Naive B cell (primary cell): ENCODE results near the gene OR2B2. TPM values are rescaled to one million over a fixed set of nuclear protein-coding genes. Genes with fewer than 3 reads are reported as not detected.
"Not testable (repeated sequence)": the region's sequence is repeated elsewhere in the genome, so short reads cannot be mapped to it uniquely, and the experiment has no call there.

Source experiments
- ATAC-seq, 2 donors: fragments of 150-1000 bp; cut with Tn5 transposase; 2 replicates each; pipeline ENCODE4 v1.10.0; 2021; ENCODE audit warnings: low read depth in 2 of 2, mild to moderate bottlenecking in 2 of 2, moderate library complexity in 2 of 2
- DNase-seq: peaks from one replicate; pipeline ENCODE4 v3.0.0; 2022
- H3K27ac Mint-ChIP-seq, 6 donors: one replicate each; pipeline ENCODE4 v1.8.0; 2020 to 2022; ENCODE audit warnings: mild to moderate bottlenecking in 6 of 6, mixed read lengths in 6 of 6, moderate library complexity in 5 of 6, inconsistent platforms in 2 of 6
- H3K27me3 Mint-ChIP-seq, 3 donors: one replicate each; pipeline ENCODE4 v1.8.0; 2021 to 2022; ENCODE audit warnings: mixed read lengths in 3 of 3, mild to moderate bottlenecking in 1 of 3
- H3K36me3 Mint-ChIP-seq, 2 donors: one replicate each; pipeline ENCODE4 v1.8.0; 2020 to 2022; ENCODE audit warnings: mixed read lengths in 2 of 2, inconsistent platforms in 1 of 2, mild to moderate bottlenecking in 1 of 2
- H3K4me1 Mint-ChIP-seq, 3 donors: one replicate each; pipeline ENCODE4 v1.8.0; 2020 to 2022; ENCODE audit warnings: mixed read lengths in 3 of 3, inconsistent platforms in 1 of 3, mild to moderate bottlenecking in 1 of 3, moderate library complexity in 1 of 3
- H3K4me3 Mint-ChIP-seq, 8 donors: one replicate each; pipeline ENCODE4 v1.8.0; 2020 to 2022; ENCODE audit warnings: mild to moderate bottlenecking in 8 of 8, mixed read lengths in 8 of 8, moderate library complexity in 8 of 8, inconsistent platforms in 2 of 8
- H3K9me3 Mint-ChIP-seq, 7 donors: one replicate each; pipeline ENCODE4 v1.8.0; 2020 to 2022; ENCODE audit warnings: mixed read lengths in 7 of 7, mild to moderate bottlenecking in 5 of 7, inconsistent platforms in 2 of 7, moderate library complexity in 1 of 7
- polyA plus RNA-seq, 6 donors: library from polyadenylated mRNA; unstranded; fragments of 300-500 nt; fragmentation: Illumina TruSeq; gene quantifications; one replicate each; pipeline ENCODE4 v1.2.3, GENCODE V29; 2021; ENCODE audit warnings: low read depth in 6 of 6

OR2B2 gene
- polyA plus RNA-seq, 6 donors from 2014 or later = not detected

- Mint-ChIP-seq H3K4me3 (peak overlapping the region; percentile 76 to 96 (median 92)), H3K4me1 (peaks cover 9 to 12% (median 11%) of the 10 kb centered on the region in 3 donors), H3K36me3 (no peaks in the 10 kb centered on the region), H3K27ac (peak overlapping the region; percentile 83 to 100 (median 99)), H3K27me3 (peaks cover 0 to 3% (median 0%) of the 10 kb centered on the region in 3 donors), H3K9me3 (peaks cover 0 to 7% (median 0%) of the 10 kb centered on the region in 7 donors)
- DNase-seq = peak; percentile 88
- ATAC-seq = peak; percentile 82 to 85
Measured at GRCh38 chr6:27902335-27903314, 9.6 kb downstream of the OR2B2 start.

- H3K4me1 Mint-ChIP-seq = peaks cover 9 to 12% (median 11%) of the 10 kb centered on the region in 3 donors
- peaks cover 0 to 3% (median 0%) of the 10 kb centered on the region in 3 donors for H3K27me3 Mint-ChIP-seq
- peak overlapping the region in 5 of 8 donors; percentile 45 to 96 (median 91) for H3K4me3 Mint-ChIP-seq
- DNase-seq = no peak
- peaks cover 0 to 7% (median 0%) of the 10 kb centered on the region in 7 donors for H3K9me3 Mint-ChIP-seq
- no peak for ATAC-seq
- H3K27ac Mint-ChIP-seq = peak overlapping the region in 4 of 6 donors; percentile 40 to 99 (median 70)
- no peaks in the 10 kb centered on the region for H3K36me3 Mint-ChIP-seq
Measured at GRCh38 chr6:27901801-27902200, 10.4 kb downstream of the OR2B2 start.

DNA sequence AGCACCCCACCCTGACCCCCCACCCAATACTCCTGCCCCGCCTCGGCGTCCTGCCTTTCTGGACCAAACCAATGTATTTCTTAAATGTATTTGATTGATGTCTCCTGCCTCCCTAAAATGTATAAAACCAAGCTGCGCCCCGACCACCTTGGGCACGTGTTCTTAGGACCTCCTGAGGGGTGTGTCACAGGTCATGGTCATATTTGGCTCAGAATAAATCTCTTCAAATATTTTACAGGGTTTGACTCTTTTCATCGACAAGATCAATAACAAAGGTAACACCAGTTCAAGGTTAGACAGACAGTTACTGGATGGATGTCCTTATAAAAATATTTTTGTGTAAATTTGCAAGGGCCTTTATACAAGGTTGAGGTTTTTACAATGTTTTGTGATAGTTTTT, 12.0 kb downstream of the OR2B2 start:
- DNase-seq, H3K36me3 Mint-ChIP-seq, H3K27ac Mint-ChIP-seq, ATAC-seq, H3K9me3 Mint-ChIP-seq, H3K27me3 Mint-ChIP-seq: not testable (repeated sequence)
- peak overlapping the region in 1 of 8 donors; percentile 53 for H3K4me3 Mint-ChIP-seq
- peaks cover 9 to 12% (median 11%) of the 10 kb centered on the region in 3 donors for H3K4me1 Mint-ChIP-seq

DNA sequence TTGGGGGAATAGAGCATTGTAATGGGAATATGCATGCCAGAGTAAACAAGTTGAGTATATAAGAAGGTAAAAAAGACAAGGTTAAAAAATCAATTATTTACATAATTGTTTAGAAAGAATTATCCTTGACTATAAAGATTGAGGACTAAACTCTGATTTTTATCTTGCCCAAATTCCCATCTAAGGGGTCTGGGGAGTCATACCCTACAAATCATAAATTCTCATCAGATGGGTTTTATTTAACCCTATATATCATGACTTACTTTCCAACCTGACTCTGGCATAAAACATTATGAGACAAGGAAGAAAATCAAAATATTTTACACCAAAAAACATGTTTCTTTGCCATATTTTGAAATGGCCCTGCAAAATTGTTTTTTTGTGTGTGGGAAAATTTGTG, 12.7 kb downstream of the OR2B2 start:
- DNase-seq = no peak
- Mint-ChIP-seq H3K9me3 (peaks cover 0 to 7% (median 0%) of the 10 kb centered on the region in 7 donors), H3K27me3 (peaks cover 0 to 3% (median 0%) of the 10 kb centered on the region in 3 donors), H3K4me3 (peak overlapping the region in 1 of 8 donors; percentile 53), H3K27ac (no peak overlapping the region), H3K4me1 (peaks cover 9 to 12% (median 11%) of the 10 kb centered on the region in 3 donors), H3K36me3 (no peaks in the 10 kb centered on the region)
- no peak for ATAC-seq

DNA sequence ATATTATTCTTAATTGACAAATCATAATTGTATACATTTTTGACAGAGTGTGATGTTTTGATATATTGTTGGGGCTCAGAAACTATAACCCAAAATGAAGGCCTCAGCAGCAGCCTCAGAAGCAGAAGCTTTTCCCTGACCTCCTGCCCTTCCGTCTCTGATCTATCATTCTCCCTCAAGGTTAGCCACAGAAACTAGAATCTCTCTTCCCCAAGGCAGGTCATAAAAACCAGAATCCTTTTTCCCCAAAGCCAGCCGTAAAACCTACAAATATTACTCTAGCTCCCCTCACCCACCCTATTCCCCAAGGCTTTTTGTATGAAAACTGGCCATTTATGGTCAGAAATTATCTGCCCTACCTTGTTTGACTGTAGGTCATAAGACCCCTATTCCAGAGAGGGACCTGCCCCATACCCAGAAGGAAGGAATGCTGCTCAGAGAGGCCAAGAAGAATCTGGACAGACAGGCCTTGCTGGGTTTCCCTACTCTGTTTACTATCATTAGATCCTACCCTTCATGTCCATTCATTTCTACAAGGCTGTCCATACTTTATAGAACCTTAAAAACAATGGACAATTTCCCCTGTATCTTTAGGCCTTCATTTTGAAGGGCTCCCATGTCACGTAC, 14.5 kb downstream of the OR2B2 start:
- Mint-ChIP-seq H3K27me3 (peaks cover 0 to 2% (median 0%) of the 10 kb centered on the region in 3 donors), H3K27ac (peak overlapping the region in 2 of 6 donors; percentile 38 to 82), H3K4me1 (peaks cover 11 to 17% (median 14%) of the 10 kb centered on the region in 3 donors), H3K36me3 (no peaks in the 10 kb centered on the region), H3K9me3 (peaks cover 0 to 12% (median 3%) of the 10 kb centered on the region in 7 donors), H3K4me3 (peak overlapping the region in 1 of 8 donors; percentile 44)
- ATAC-seq (no peak), DNase-seq (no peak)

DNA sequence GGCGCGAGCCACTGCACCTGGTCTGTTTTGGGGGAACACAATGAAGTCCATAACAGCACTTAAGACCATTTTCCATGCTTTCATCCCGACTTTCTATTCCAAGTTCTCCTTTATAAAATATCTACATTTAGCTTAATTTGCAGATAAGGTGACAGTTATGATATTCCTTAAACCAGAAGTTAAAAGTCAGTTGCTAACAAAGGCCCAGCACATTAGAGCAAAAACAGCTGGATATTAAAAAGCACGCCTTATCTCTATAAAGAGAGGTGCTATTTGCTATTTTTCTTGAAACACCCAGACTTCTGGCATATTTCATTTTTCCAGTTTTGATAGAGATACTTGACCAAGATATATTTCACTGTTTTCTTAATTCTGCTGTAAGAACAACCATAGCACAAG, 15.8 kb downstream of the OR2B2 start:
- peaks cover 0 to 2% of the 10 kb centered on the region in 2 donors for H3K36me3 Mint-ChIP-seq
- DNase-seq (no peak), ATAC-seq (no peak)
- no peak overlapping the region for H3K27ac Mint-ChIP-seq
- no peaks in the 10 kb centered on the region for H3K27me3 Mint-ChIP-seq
- H3K9me3 Mint-ChIP-seq = peaks cover 0 to 17% (median 8%) of the 10 kb centered on the region in 7 donors
- peak overlapping the region in 4 of 8 donors; percentile 12 to 78 (median 37) for H3K4me3 Mint-ChIP-seq
- peaks cover 8 to 19% (median 16%) of the 10 kb centered on the region in 3 donors for H3K4me1 Mint-ChIP-seq

DNA sequence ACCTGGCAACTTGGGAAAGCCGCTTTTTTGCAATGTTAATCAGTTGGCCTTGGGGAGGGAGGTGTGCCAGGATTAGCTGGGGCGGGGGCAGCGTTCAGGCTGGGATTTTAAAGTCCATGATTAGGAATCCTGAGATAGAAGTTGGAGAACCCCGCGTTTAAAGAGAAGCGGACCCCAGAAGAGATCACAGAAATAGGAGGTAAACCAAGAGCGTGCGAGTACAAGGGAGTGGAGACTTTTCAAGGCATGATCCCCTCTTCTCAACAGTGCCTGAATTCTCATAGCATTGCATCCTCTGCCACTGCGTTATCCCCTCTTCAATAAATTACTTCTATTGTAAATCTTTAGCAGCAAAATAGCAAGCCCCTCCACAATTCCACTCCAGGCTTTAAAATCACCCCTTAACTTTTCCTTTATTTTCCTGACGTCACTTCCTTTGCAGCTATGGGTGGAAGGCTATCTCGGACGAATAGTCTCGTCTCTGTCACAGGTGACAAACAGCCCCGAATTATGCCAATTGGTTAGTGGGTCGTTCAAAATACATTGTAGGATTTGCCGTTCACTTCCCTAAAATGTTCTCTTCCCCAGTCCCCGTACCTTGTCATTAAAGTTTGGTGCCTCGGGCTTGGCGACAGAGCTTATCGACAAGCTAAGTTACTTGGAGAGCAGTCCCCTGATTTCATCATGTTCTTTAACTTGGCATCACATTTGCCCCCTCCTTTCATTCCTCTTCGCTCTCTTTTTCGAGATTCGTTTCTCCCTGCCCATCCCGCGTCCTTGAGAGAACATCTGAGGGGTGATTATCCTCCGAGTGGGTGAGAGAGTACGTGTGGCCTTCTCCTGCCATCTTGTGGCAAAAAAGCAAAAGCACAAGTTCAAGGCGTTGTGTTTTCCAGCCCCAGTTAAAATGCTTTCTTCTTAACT, 17.1 kb downstream of the OR2B2 start:
- Mint-ChIP-seq H3K27ac (no peak overlapping the region), H3K9me3 (peaks cover 0 to 28% (median 8%) of the 10 kb centered on the region in 7 donors), H3K36me3 (peaks cover 0 to 6% of the 10 kb centered on the region in 2 donors), H3K4me3 (no peak overlapping the region), H3K4me1 (peaks cover 9 to 29% (median 20%) of the 10 kb centered on the region in 3 donors), H3K27me3 (no peaks in the 10 kb centered on the region)
- peak; percentile 20 to 38 for ATAC-seq
- peak; percentile 74 for DNase-seq

- H3K4me3 Mint-ChIP-seq = no peak overlapping the region
- DNase-seq = peak; percentile 76
- peaks cover 0 to 31% (median 8%) of the 10 kb centered on the region in 7 donors for H3K9me3 Mint-ChIP-seq
- H3K4me1 Mint-ChIP-seq = peaks cover 9 to 32% (median 20%) of the 10 kb centered on the region in 3 donors
- ATAC-seq = peak; percentile 10 to 13
- no peak overlapping the region for H3K27ac Mint-ChIP-seq
- no peaks in the 10 kb centered on the region for H3K27me3 Mint-ChIP-seq
- peaks cover 0 to 6% of the 10 kb centered on the region in 2 donors for H3K36me3 Mint-ChIP-seq
Measured at GRCh38 chr6:27893836-27894807, 18.1 kb downstream of the OR2B2 start.

- Mint-ChIP-seq H3K4me3 (no peak overlapping the region), H3K4me1 (peaks cover 9 to 32% (median 20%) of the 10 kb centered on the region in 3 donors), H3K9me3 (peaks cover 0 to 31% (median 8%) of the 10 kb centered on the region in 7 donors), H3K27ac (no peak overlapping the region), H3K36me3 (peaks cover 0 to 6% of the 10 kb centered on the region in 2 donors), H3K27me3 (no peaks in the 10 kb centered on the region)
- peak; percentile 71 to 74 for ATAC-seq
- peak; percentile 90 for DNase-seq
Measured at GRCh38 chr6:27893059-27893835, 18.9 kb downstream of the OR2B2 start.

- ATAC-seq = no peak
Measured at GRCh38 chr6:27892649-27893058, 19.5 kb downstream of the OR2B2 start.

GRCh38 chr6:27891320-27891875, 20.8 kb downstream of the OR2B2 start:
- H3K4me3 Mint-ChIP-seq = peak overlapping the region in 3 of 8 donors; percentile 48 to 70 (median 69)
- no peaks in the 10 kb centered on the region for H3K27me3 Mint-ChIP-seq
- H3K27ac Mint-ChIP-seq = peak overlapping the region in 5 of 6 donors; percentile 61 to 90 (median 78)
- DNase-seq = no peak
- no peak for ATAC-seq
- peaks cover 9 to 32% (median 20%) of the 10 kb centered on the region in 3 donors for H3K4me1 Mint-ChIP-seq
- H3K36me3 Mint-ChIP-seq = peaks cover 0 to 6% of the 10 kb centered on the region in 2 donors
- peaks cover 0 to 31% (median 8%) of the 10 kb centered on the region in 7 donors for H3K9me3 Mint-ChIP-seq

More at GRCh38 chr6:27892649-27893058, 19.5 kb downstream of the OR2B2 start:
- DNase-seq = no peak
- no peak overlapping the region for H3K4me3 Mint-ChIP-seq
- peaks cover 0 to 31% (median 8%) of the 10 kb centered on the region in 7 donors for H3K9me3 Mint-ChIP-seq
- no peak overlapping the region for H3K27ac Mint-ChIP-seq
- H3K4me1 Mint-ChIP-seq = peaks cover 9 to 32% (median 20%) of the 10 kb centered on the region in 3 donors
- peaks cover 0 to 6% of the 10 kb centered on the region in 2 donors for H3K36me3 Mint-ChIP-seq
- H3K27me3 Mint-ChIP-seq = no peaks in the 10 kb centered on the region
